CD4-positive, alpha-beta T cell (primary cell): ENCODE data around the gene NCF4. TPM values are rescaled to one million over a fixed set of nuclear protein-coding genes. Genes with fewer than 3 reads are reported as not detected.

Experiments used
- ATAC-seq: fragments of 200-7000 bp; cut with Tn5 transposase; one replicate; pipeline ENCODE4 v1.10.0; 2022; ENCODE audit warnings: mild to moderate bottlenecking; ENCODE audit not compliant: poor library complexity
- CTCF ChIA-PET: fragments of 350-600 bp; sonication (Branson Sonifier 250); formaldehyde crosslinking; loops from one replicate; lab custom pipeline; 2021; ENCODE audit warnings: antibody characterized with exemption, inconsistent platforms; lab: Charles Lee
- POLR2A ChIA-PET: fragments of 350-600 bp; sonication (Branson Sonifier 250); formaldehyde crosslinking; loops from one replicate; lab custom pipeline; 2021; ENCODE audit warnings: antibody characterized with exemption, inconsistent platforms; lab: Charles Lee
- DNase-seq, 14 experiments: peaks; one replicate each; pipeline ENCODE4 v3.0.0-alpha.2; 2013 to 2020; ENCODE audit warnings: mixed read lengths in 2 of 14
- H3K27ac ChIP-seq, 2 donors: one replicate each; pipeline versions ENCODE4 v1.5.1 to v1.7.0; 2013; ENCODE audit warnings: low read length in 2 of 2, low read depth in 1 of 2, mild to moderate bottlenecking in 1 of 2
- H3K27me3 ChIP-seq, 2 experiments: 1 replicate in 1 of 2; 2 replicates in 1 of 2; pipeline versions ENCODE4 v1.6.1 to v1.7.0; 2013; ENCODE audit warnings: low read length in 2 of 2, control low read depth in 1 of 2, mild to moderate bottlenecking in 1 of 2, moderate library complexity in 1 of 2; ENCODE audit not compliant: insufficient read depth in 2 of 2, control insufficient read depth in 1 of 2
- H3K36me3 ChIP-seq: one replicate; pipeline ENCODE4 v1.6.1; 2013; ENCODE audit warnings: low read length, control low read depth; ENCODE audit not compliant: insufficient read depth
- H3K4me1 ChIP-seq: one replicate; pipeline ENCODE4 v1.6.1; 2013; ENCODE audit warnings: low read length, control low read depth; ENCODE audit not compliant: insufficient read depth
- H3K4me3 ChIP-seq: one replicate; pipeline ENCODE4 v1.5.1; 2013; ENCODE audit warnings: mild to moderate bottlenecking, low read length, moderate library complexity
- H3K9me3 ChIP-seq, 2 experiments: 1 replicate in 1 of 2; 2 replicates in 1 of 2; pipeline versions ENCODE4 v1.6.1 to v1.7.0; 2013; ENCODE audit warnings: low read length in 2 of 2, mild to moderate bottlenecking in 2 of 2, control low read depth in 1 of 2, moderate library complexity in 1 of 2; ENCODE audit not compliant: control insufficient read depth in 1 of 2, insufficient read depth in 1 of 2
- H3K27ac Mint-ChIP-seq: one replicate; pipeline ENCODE4 v1.8.0; 2020; ENCODE audit warnings: mixed read lengths
- H3K27me3 Mint-ChIP-seq: one replicate; pipeline ENCODE4 v1.8.0; 2021; ENCODE audit warnings: mixed read lengths
- H3K36me3 Mint-ChIP-seq: one replicate; pipeline ENCODE4 v1.8.0; 2021; ENCODE audit warnings: low read depth, mixed read lengths
- H3K4me1 Mint-ChIP-seq: one replicate; pipeline ENCODE4 v1.8.0; 2021; ENCODE audit warnings: low read depth, mixed read lengths
- H3K4me3 Mint-ChIP-seq: one replicate; pipeline ENCODE4 v1.8.0; 2020; ENCODE audit warnings: mild to moderate bottlenecking, mixed read lengths
- H3K9me3 Mint-ChIP-seq: one replicate; pipeline ENCODE4 v1.8.0; 2020; ENCODE audit warnings: mixed read lengths
- CTCF ChIP-seq: fragments of 200-600 bp; IDR thresholded peaks from one replicate; pipeline ENCODE4 v1.8.0; 2022; ENCODE audit warnings: antibody characterized with exemption, mild to moderate bottlenecking
- intact Hi-C, 2 experiments: fragments of 100-400 bp; cut with DNase I in 1 of 2; cut with micrococcal nuclease in 1 of 2; formaldehyde crosslinking; loops; one replicate each; pipeline versions ENCODE4 v1.15.1 to v1.9.0; 2023 to 2025; cut with DNase I, micrococcal nuclease
- total RNA-seq, 174 experiments: library from RNA in 2 of 174; stranded (reverse) in 2 of 174; gene quantifications; one replicate each; pipeline ENCODE4 v1.2.3 and lab custom pipeline; 2021 to 2026

NCF4 gene
- total RNA-seq, 2 experiments from 2014 or later, result 7.7 to 8.0 TPM

- Mint-ChIP-seq H3K9me3 (no peaks in the 10 kb centered on the region), H3K36me3 (no peaks in the 10 kb centered on the region), H3K4me1 (peaks cover 8% of the 10 kb centered on the region), H3K27ac (no peak overlapping the region), H3K27me3 (no peaks in the 10 kb centered on the region), H3K4me3 (no peak overlapping the region)
- peaks cover 18% of the 10 kb centered on the region for H3K36me3 ChIP-seq
- no peak for DNase-seq
- H3K4me1 ChIP-seq, result peaks cover 7% of the 10 kb centered on the region
- no peaks in the 10 kb centered on the region for H3K27me3 ChIP-seq
- H3K9me3 ChIP-seq, result no peaks in the 10 kb centered on the region
- intact Hi-C loops, result no loop called here
- no peak for ATAC-seq
- TF ChIP-seq CTCF, result no peak
- ChIA-PET CTCF (interaction anchor here (1.2 kb wide), 1 partner anchor 13 kb away, joined by 4 read pairs; no protein-coding TSS in a partner anchor), POLR2A (no interaction called here)
- H3K4me3 ChIP-seq, result no peak overlapping the region
- H3K27ac ChIP-seq, result no peak overlapping the region
These were observed 7.9 kb downstream of the NCF4 start for GRCh38 chr22:36868546-36869181.

- no peaks in the 10 kb centered on the region for H3K9me3 Mint-ChIP-seq
- H3K27ac Mint-ChIP-seq, result no peak overlapping the region
- TF ChIP-seq CTCF, result no peak
- Histone ChIP-seq H3K9me3 (no peaks in the 10 kb centered on the region), H3K4me1 (peaks cover 18% of the 10 kb centered on the region), H3K36me3 (peaks cover 17% of the 10 kb centered on the region), H3K4me3 (no peak overlapping the region), H3K27ac (no peak overlapping the region), H3K27me3 (no peaks in the 10 kb centered on the region)
- CTCF ChIA-PET, result no interaction called here
- DNase-seq, result no peak
- POLR2A ChIA-PET, result no interaction called here
- H3K36me3 Mint-ChIP-seq, result no peaks in the 10 kb centered on the region
- intact Hi-C loops, result no loop called here
- H3K4me1 Mint-ChIP-seq, result peaks cover 13% of the 10 kb centered on the region
- no peak for ATAC-seq
- H3K27me3 Mint-ChIP-seq, result no peaks in the 10 kb centered on the region
- H3K4me3 Mint-ChIP-seq, result no peak overlapping the region
These were observed 9.4 kb downstream of the NCF4 start for GRCh38 chr22:36870250-36870649.

GRCh38 chr22:36871669-36872081 lies 10.9 kb downstream of the NCF4 start:
- H3K9me3 ChIP-seq, result no peaks in the 10 kb centered on the region
- no peak for ATAC-seq
- H3K27ac ChIP-seq, result no peak overlapping the region
- H3K36me3 ChIP-seq, result peaks cover 13% of the 10 kb centered on the region
- no peak overlapping the region for H3K27ac Mint-ChIP-seq
- H3K27me3 ChIP-seq, result no peaks in the 10 kb centered on the region
- no peak overlapping the region for H3K4me3 ChIP-seq
- DNase-seq, result no peak
- POLR2A ChIA-PET, result no interaction called here
- TF ChIP-seq CTCF, result no peak
- H3K4me3 Mint-ChIP-seq, result no peak overlapping the region
- H3K9me3 Mint-ChIP-seq, result no peaks in the 10 kb centered on the region
- no peaks in the 10 kb centered on the region for H3K36me3 Mint-ChIP-seq
- no peaks in the 10 kb centered on the region for H3K27me3 Mint-ChIP-seq
- intact Hi-C loops, result no loop called here
- CTCF ChIA-PET, result no interaction called here
- peaks cover 13% of the 10 kb centered on the region for H3K4me1 Mint-ChIP-seq
- H3K4me1 ChIP-seq, result peaks cover 18% of the 10 kb centered on the region
